ENCODE data around the gene NWD2. TPM values are rescaled to one million over a fixed set of nuclear protein-coding genes. Genes with fewer than 3 reads are reported as not detected.

The NWD2 gene
- total RNA-seq, 2 experiments from 2014 or later = not detected

DNA sequence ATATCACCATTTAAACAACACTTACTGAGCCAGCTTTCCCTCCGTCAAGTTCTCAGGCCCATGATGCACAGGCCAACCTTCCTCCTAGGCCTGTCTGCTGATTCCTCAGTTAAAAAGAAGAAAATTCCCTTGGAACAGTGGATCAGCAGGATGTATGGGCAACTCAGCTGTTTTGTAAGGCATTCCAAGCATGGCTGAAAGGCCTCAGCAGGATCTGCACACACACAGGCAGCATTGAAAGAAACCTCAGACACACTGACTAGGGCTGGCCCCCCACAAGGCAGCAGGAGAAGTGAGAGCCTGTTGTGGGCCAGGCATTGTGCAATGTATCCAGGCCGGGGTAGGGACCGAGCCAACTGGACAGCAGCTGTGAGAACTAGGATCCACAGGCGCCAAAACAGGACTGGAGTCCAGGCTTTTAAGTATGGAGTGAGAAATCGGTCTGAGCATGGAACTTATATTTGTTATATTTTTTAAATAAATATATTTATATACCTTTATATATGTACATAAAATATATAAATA, 171.4 kb downstream of the NWD2 start:
- CTCF ChIA-PET = no interaction called here
- Mint-ChIP-seq H3K4me1 (ENCODE audit: low read depth) (no peaks in the 10 kb centered on the region), H3K27ac (no peak overlapping the region), H3K4me3 (no peak overlapping the region), H3K9me3 (peaks cover 12% of the 10 kb centered on the region), H3K36me3 (ENCODE audit: low read depth) (no peaks in the 10 kb centered on the region), H3K27me3 (ENCODE audit: low read depth) (peaks cover 2% of the 10 kb centered on the region)
- intact Hi-C loops (cut with micrococcal nuclease) = no loop called here
- DNase-seq = no peak

GRCh38 chr4:37421614-37422013, 177.1 kb downstream of the NWD2 start:
- CTCF ChIA-PET = no interaction called here
- intact Hi-C loops (cut with micrococcal nuclease) = no loop called here
- DNase-seq = no peak
- Mint-ChIP-seq H3K9me3 (peaks cover 3% of the 10 kb centered on the region), H3K4me1 (ENCODE audit: low read depth) (no peaks in the 10 kb centered on the region), H3K36me3 (ENCODE audit: low read depth) (no peaks in the 10 kb centered on the region), H3K27me3 (ENCODE audit: low read depth) (peaks cover 4% of the 10 kb centered on the region), H3K27ac (no peak overlapping the region), H3K4me3 (no peak overlapping the region)

- H3K4me1 Mint-ChIP-seq (ENCODE audit: low read depth) = no peaks in the 10 kb centered on the region
- CTCF ChIA-PET = no interaction called here
Observed at GRCh38 chr4:37422102-37422501, 177.6 kb downstream of the NWD2 start.

DNA sequence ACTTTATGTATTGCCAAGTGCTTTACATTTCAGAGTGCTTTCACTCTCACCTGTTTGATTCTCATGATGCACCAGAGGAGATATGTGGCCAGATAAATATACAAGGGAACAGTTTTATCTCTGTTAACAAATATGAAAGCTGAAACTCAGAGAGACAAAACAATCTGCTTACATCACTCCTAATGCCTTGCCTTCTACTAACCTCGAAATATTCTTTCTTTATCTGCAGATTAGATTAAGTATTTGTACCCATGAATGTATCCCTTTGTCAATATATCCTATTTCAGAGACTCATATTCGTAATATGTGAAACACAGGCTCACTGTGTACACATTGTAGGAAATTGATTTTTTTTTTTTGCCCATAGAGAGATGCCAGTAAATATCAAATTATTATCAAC, 178.1 kb downstream of the NWD2 start:
- Mint-ChIP-seq H3K4me3 (no peak overlapping the region), H3K4me1 (ENCODE audit: low read depth) (no peaks in the 10 kb centered on the region), H3K9me3 (peaks cover 3% of the 10 kb centered on the region), H3K27ac (no peak overlapping the region), H3K36me3 (ENCODE audit: low read depth) (no peaks in the 10 kb centered on the region), H3K27me3 (ENCODE audit: low read depth) (peaks cover 10% of the 10 kb centered on the region)
- CTCF ChIA-PET = no interaction called here
- no peak for DNase-seq
- intact Hi-C loops (cut with micrococcal nuclease) = no loop called here

More at GRCh38 chr4:37422102-37422501, 177.6 kb downstream of the NWD2 start:
- no peak overlapping the region for H3K4me3 Mint-ChIP-seq
- H3K36me3 Mint-ChIP-seq (ENCODE audit: low read depth) = no peaks in the 10 kb centered on the region
- H3K27me3 Mint-ChIP-seq (ENCODE audit: low read depth) = peaks cover 8% of the 10 kb centered on the region
- H3K27ac Mint-ChIP-seq = no peak overlapping the region
- DNase-seq = no peak
- H3K9me3 Mint-ChIP-seq = peaks cover 3% of the 10 kb centered on the region
- intact Hi-C loops (cut with micrococcal nuclease) = no loop called here

DNA sequence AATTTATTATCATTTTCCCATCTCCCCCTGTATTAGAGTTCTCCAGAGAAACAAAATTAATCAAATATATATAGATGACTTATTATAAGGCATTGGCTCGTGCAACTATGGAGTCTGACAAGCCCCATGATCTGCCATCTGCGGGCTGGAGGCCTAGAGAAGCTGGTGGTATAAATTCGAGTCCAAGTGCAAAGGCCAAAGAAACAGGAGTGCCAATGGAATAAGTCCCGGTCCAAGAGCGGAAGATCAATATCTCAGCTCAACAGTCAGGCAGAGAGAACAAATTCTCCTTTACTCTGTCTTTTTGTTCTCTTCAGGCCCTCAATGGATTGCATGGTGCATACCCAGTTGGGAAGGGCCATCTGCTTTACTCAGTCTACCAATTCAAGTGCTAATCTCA, 178.8 kb downstream of the NWD2 start:
- Mint-ChIP-seq H3K36me3 (ENCODE audit: low read depth) (no peaks in the 10 kb centered on the region), H3K27me3 (ENCODE audit: low read depth) (peaks cover 12% of the 10 kb centered on the region), H3K27ac (no peak overlapping the region), H3K4me1 (ENCODE audit: low read depth) (no peaks in the 10 kb centered on the region), H3K4me3 (no peak overlapping the region), H3K9me3 (peaks cover 3% of the 10 kb centered on the region)
- intact Hi-C loops (cut with micrococcal nuclease) = no loop called here
- DNase-seq = no peak
- CTCF ChIA-PET = no interaction called here

DNA sequence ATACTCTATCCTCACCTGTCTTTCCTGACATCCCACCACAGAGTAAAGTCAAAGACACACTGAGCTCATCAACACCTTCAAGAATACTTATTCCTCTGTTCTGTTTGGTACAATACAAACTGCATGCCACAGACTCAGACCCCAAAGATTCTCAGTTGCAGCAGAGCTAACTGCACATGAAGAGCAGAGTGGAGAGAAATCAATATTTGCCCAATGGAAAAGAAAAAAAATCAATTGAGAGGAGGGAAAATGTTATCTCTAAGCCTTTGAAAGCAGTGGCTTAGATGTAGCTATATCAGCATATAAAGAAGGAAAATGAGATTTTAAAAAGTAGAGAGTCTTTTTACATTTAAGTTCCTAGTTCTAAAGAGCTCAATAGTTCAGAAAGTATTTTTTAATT, 180.2 kb downstream of the NWD2 start:
- Mint-ChIP-seq H3K27ac (no peak overlapping the region), H3K4me3 (no peak overlapping the region), H3K4me1 (ENCODE audit: low read depth) (no peaks in the 10 kb centered on the region), H3K27me3 (ENCODE audit: low read depth) (peaks cover 12% of the 10 kb centered on the region), H3K9me3 (no peaks in the 10 kb centered on the region), H3K36me3 (ENCODE audit: low read depth) (no peaks in the 10 kb centered on the region)
- CTCF ChIA-PET = interaction anchor here (1.0 to 1.3 kb wide), 3 partner anchors 10 to 36 kb away, joined by 3 to 4 read pairs (median 3); no protein-coding TSS in a partner anchor
- DNase-seq = no peak
- intact Hi-C loops (cut with micrococcal nuclease) = no loop called here

GRCh38 chr4:37425857-37426256, 181.3 kb downstream of the NWD2 start:
- Mint-ChIP-seq H3K4me1 (ENCODE audit: low read depth) (no peaks in the 10 kb centered on the region), H3K9me3 (no peaks in the 10 kb centered on the region), H3K4me3 (no peak overlapping the region), H3K27ac (no peak overlapping the region), H3K27me3 (ENCODE audit: low read depth) (peaks cover 15% of the 10 kb centered on the region), H3K36me3 (ENCODE audit: low read depth) (no peaks in the 10 kb centered on the region)
- CTCF ChIA-PET = interaction anchor here (1.0 kb wide), 1 partner anchor 9 kb away, joined by 3 read pairs; no protein-coding TSS in a partner anchor
- intact Hi-C loops (cut with micrococcal nuclease) = no loop called here
- no peak for DNase-seq

GRCh38 chr4:37427193-37427592, 182.7 kb downstream of the NWD2 start:
- intact Hi-C loops (cut with micrococcal nuclease) = no loop called here
- Mint-ChIP-seq H3K9me3 (no peaks in the 10 kb centered on the region), H3K4me1 (ENCODE audit: low read depth) (no peaks in the 10 kb centered on the region), H3K27ac (no peak overlapping the region), H3K27me3 (ENCODE audit: low read depth) (peaks cover 15% of the 10 kb centered on the region), H3K4me3 (no peak overlapping the region), H3K36me3 (ENCODE audit: low read depth) (no peaks in the 10 kb centered on the region)
- CTCF ChIA-PET = interaction anchor here (0.9 kb wide), 1 partner anchor 46 kb away, joined by 3 read pairs; no protein-coding TSS in a partner anchor
- DNase-seq = no peak

- Mint-ChIP-seq H3K27ac (no peak overlapping the region), H3K27me3 (ENCODE audit: low read depth) (peaks cover 22% of the 10 kb centered on the region), H3K9me3 (no peaks in the 10 kb centered on the region), H3K36me3 (ENCODE audit: low read depth) (no peaks in the 10 kb centered on the region), H3K4me1 (ENCODE audit: low read depth) (no peaks in the 10 kb centered on the region), H3K4me3 (no peak overlapping the region)
- intact Hi-C loops (cut with micrococcal nuclease) = no loop called here
- DNase-seq = no peak
- CTCF ChIA-PET = interaction anchor here (0.7 kb wide), 1 partner anchor 997 kb away, joined by 3 read pairs; no protein-coding TSS in a partner anchor
Observed at GRCh38 chr4:37429906-37430305, 185.4 kb downstream of the NWD2 start.

DNA sequence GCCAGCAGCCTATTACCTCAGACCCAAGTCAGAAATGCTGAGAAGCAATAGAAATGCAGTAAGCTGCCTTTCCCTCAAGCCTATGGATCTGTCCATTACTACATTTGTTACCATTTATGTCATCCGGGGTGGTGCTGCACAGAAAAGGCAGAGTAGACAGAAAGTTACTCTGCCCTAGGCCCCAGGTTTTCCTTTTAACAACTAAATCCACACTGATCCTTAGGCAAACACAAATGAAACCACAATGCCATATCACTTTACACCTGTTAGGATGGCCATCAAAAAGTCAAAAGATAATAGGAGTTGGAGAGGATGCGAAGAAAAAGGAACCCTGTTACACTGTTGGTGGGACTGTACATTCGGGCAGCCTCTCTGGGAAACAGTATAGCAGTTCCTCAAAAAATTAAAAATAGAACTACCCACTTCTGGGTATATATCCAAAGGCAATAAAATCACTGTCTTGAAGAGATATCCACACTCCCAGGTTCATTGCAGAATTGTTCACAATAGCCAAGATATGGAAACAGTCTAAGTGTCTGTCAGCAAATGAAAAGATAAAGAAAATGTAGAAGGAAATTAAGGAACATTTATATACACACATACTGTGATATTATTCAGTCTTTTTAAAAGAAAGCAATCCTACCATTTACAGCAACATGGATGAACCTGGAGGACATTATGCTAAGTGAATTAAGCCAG, 186.3 kb downstream of the NWD2 start:
- Mint-ChIP-seq H3K36me3 (ENCODE audit: low read depth) (no peaks in the 10 kb centered on the region), H3K27me3 (ENCODE audit: low read depth) (peaks cover 22% of the 10 kb centered on the region), H3K27ac (no peak overlapping the region), H3K9me3 (no peaks in the 10 kb centered on the region), H3K4me1 (ENCODE audit: low read depth) (no peaks in the 10 kb centered on the region), H3K4me3 (no peak overlapping the region)
- CTCF ChIA-PET = interaction anchor here (1.4 kb wide), 1 partner anchor 14 kb away, joined by 3 read pairs; no protein-coding TSS in a partner anchor
- intact Hi-C loops (cut with micrococcal nuclease) = no loop called here
- no peak for DNase-seq

- no peak overlapping the region for H3K4me3 Mint-ChIP-seq
- no peaks in the 10 kb centered on the region for H3K4me1 Mint-ChIP-seq (ENCODE audit: low read depth)
- intact Hi-C loops (cut with micrococcal nuclease) = no loop called here
- no peak overlapping the region for H3K27ac Mint-ChIP-seq
- DNase-seq = no peak
- no peaks in the 10 kb centered on the region for H3K36me3 Mint-ChIP-seq (ENCODE audit: low read depth)
- H3K9me3 Mint-ChIP-seq = no peaks in the 10 kb centered on the region
- H3K27me3 Mint-ChIP-seq (ENCODE audit: low read depth) = peaks cover 22% of the 10 kb centered on the region
- CTCF ChIA-PET = interaction anchor here (1.0 to 1.4 kb wide), 2 partner anchors 14 to 18 kb away, joined by 3 read pairs; no protein-coding TSS in a partner anchor
Observed at GRCh38 chr4:37431417-37431743, 186.8 kb downstream of the NWD2 start.

DNA sequence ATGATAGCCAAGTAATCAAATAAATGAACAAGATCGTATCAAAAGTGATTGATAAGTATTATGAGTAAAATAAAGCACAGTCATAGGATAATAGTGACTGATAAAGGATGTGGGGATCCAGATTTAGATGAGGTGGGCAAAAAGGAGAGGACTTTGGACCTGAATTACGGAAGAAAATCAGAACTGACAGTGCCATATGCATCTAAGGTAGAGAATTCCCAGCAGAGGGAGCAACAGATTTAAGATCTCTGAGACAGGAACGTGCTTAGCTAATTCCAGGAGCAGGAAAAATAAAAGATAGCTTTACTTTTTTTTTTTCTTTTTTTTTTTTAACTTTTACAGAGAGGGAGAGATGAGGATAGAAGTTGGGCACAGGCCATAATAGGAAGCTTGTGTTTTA, 189.9 kb downstream of the NWD2 start:
- no peaks in the 10 kb centered on the region for H3K9me3 Mint-ChIP-seq
- no peak overlapping the region for H3K4me3 Mint-ChIP-seq
- peaks cover 17% of the 10 kb centered on the region for H3K27me3 Mint-ChIP-seq (ENCODE audit: low read depth)
- intact Hi-C loops (cut with micrococcal nuclease) = no loop called here
- H3K36me3 Mint-ChIP-seq (ENCODE audit: low read depth) = no peaks in the 10 kb centered on the region
- H3K27ac Mint-ChIP-seq = no peak overlapping the region
- no peaks in the 10 kb centered on the region for H3K4me1 Mint-ChIP-seq (ENCODE audit: low read depth)
- no peak for DNase-seq
- CTCF ChIA-PET = interaction anchor here (1.3 kb wide), 1 partner anchor 9 kb away, joined by 3 read pairs; no protein-coding TSS in a partner anchor

DNA sequence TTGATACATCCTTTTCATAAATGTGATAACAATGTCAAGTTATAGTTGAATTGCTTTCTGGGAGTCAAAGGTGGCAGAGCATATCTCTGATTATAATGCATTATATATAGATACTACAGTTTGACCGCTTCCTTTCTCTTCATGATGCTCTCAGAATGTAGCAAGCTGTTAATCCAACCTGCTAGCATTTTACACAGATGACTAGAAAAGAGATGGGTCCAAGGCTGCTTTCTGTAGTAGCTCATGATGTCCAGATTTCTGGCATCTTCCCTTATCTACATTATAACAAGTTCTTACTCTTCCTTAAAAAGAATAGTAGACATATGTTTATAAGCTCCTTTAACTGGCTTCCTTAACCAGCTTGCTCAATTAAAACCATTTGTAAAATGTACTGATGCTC, 192.0 kb downstream of the NWD2 start:
- no peak for DNase-seq
- Mint-ChIP-seq H3K9me3 (no peaks in the 10 kb centered on the region), H3K4me3 (no peak overlapping the region), H3K27me3 (ENCODE audit: low read depth) (peaks cover 20% of the 10 kb centered on the region), H3K4me1 (ENCODE audit: low read depth) (no peaks in the 10 kb centered on the region), H3K27ac (no peak overlapping the region), H3K36me3 (ENCODE audit: low read depth) (no peaks in the 10 kb centered on the region)
- CTCF ChIA-PET = interaction anchor here (0.6 kb wide), 1 partner anchor 593 kb away, joined by 3 read pairs; no protein-coding TSS in a partner anchor
- intact Hi-C loops (cut with micrococcal nuclease) = no loop called here

Measured in activated naive CD4-positive, alpha-beta T cell treated with anti-CD3 and anti-CD28 coated beads for 36 hours (primary cell).